Ishikawa (cell line): ENCODE data around the gene CCND3.

Source experiments
- CEBPB ChIP-seq: IDR thresholded peaks from 2 replicates; pipeline ENCODE4 v1.6.1; 2012
- CREB1 ChIP-seq: IDR thresholded peaks from 2 replicates; pipeline ENCODE4 v1.6.1; 2012; ENCODE audit warnings: low read depth
- EP300 ChIP-seq: IDR thresholded peaks from 2 replicates; pipeline ENCODE4 v1.6.1; 2012; ENCODE audit warnings: borderline replicate concordance
- FOXM1 ChIP-seq: IDR thresholded peaks from 2 replicates; pipeline ENCODE4 v1.6.1; 2012; ENCODE audit warnings: low read depth, borderline replicate concordance
- NFIC ChIP-seq: IDR thresholded peaks from 2 replicates; pipeline ENCODE4 v1.6.1; 2012
- REST ChIP-seq: IDR thresholded peaks from 2 replicates; pipeline ENCODE4 v1.6.1; 2012; ENCODE audit warnings: low read depth, mild to moderate bottlenecking
- TAF1 ChIP-seq: IDR thresholded peaks from 2 replicates; pipeline ENCODE4 v1.6.1; 2012; ENCODE audit warnings: low read depth, mild to moderate bottlenecking
- TCF12 ChIP-seq: IDR thresholded peaks from 2 replicates; pipeline ENCODE4 v1.6.1; 2012; ENCODE audit warnings: low read depth
- YY1 ChIP-seq: IDR thresholded peaks from 2 replicates; pipeline ENCODE4 v1.6.1; 2012; ENCODE audit warnings: low read depth
- TF ChIP-seq, protein P1 (sequence below): IDR thresholded peaks from 2 replicates; pipeline ENCODE4 v1.6.1; 2012

GRCh38 chr6:41914343-41914742 lies 27.3 kb downstream of the CCND3 start:
- TF ChIP-seq REST (no peak), TCF12 (no peak), EP300 (no peak), CREB1 (no peak), FOXM1 (no peak), NFIC (no peak), TAF1 (no peak), YY1 (no peak), CEBPB (no peak)
- TF ChIP-seq, protein P1, sequence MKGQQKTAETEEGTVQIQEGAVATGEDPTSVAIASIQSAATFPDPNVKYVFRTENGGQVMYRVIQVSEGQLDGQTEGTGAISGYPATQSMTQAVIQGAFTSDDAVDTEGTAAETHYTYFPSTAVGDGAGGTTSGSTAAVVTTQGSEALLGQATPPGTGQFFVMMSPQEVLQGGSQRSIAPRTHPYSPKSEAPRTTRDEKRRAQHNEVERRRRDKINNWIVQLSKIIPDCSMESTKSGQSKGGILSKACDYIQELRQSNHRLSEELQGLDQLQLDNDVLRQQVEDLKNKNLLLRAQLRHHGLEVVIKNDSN: no peak
